Smooth muscle cell (in vitro differentiated cells): ENCODE results near the gene SEM1. TPM values are rescaled to one million over a fixed set of nuclear protein-coding genes. Genes with fewer than 3 reads are reported as not detected.

Experiments used
- DNase-seq: peaks from one replicate; lab custom pipeline; 2025; ENCODE audit not compliant: unreplicated experiment; lab: John Stamatoyannopoulos, UW
- H2AFZ ChIP-seq: fragments of 200-600 bp; sonication (generic); 2 replicates; pipeline ENCODE4 v1.6.0; 2016; ENCODE audit warnings: antibody characterized with exemption, low read depth, mild to moderate bottlenecking
- H3F3A ChIP-seq: fragments of 200-600 bp; sonication (generic); 2 replicates; pipeline ENCODE4 v1.6.0; 2017; ENCODE audit warnings: antibody characterized with exemption, low read depth
- H3K27ac ChIP-seq: fragments of 200-600 bp; sonication (generic); 2 replicates; pipeline ENCODE4 v1.5.1; 2016; ENCODE audit warnings: low read depth, mild to moderate bottlenecking
- H3K27me3 ChIP-seq: fragments of 200-600 bp; sonication (generic); 2 replicates; pipeline ENCODE4 v1.6.1; 2016; ENCODE audit warnings: low read depth, mild to moderate bottlenecking
- H3K36me3 ChIP-seq: fragments of 200-600 bp; sonication (generic); 2 replicates; pipeline ENCODE4 v1.5.1; 2016; ENCODE audit warnings: low read depth
- H3K4me1 ChIP-seq: fragments of 200-600 bp; sonication (generic); 2 replicates; pipeline ENCODE4 v1.5.1; 2016; ENCODE audit warnings: low read depth
- H3K4me2 ChIP-seq: fragments of 200-600 bp; sonication (generic); 2 replicates; pipeline ENCODE4 v1.6.0; 2016; ENCODE audit warnings: mild to moderate bottlenecking
- H3K4me3 ChIP-seq: fragments of 200-600 bp; sonication (generic); 2 replicates; pipeline ENCODE4 v1.5.1; 2016; ENCODE audit warnings: mild to moderate bottlenecking
- H3K79me2 ChIP-seq: fragments of 200-600 bp; sonication (generic); 2 replicates; pipeline ENCODE4 v1.6.0; 2016; ENCODE audit warnings: low read depth, mild to moderate bottlenecking
- H3K9ac ChIP-seq: fragments of 200-600 bp; sonication (generic); 2 replicates; pipeline ENCODE4 v1.6.0; 2016; ENCODE audit warnings: low read depth
- H3K9me3 ChIP-seq: fragments of 200-600 bp; sonication (generic); replicated peaks from 2 replicates; pipeline ENCODE4 v1.5.1; 2016; ENCODE audit warnings: low read depth
- H4K20me1 ChIP-seq: fragments of 200-600 bp; sonication (generic); 2 replicates; pipeline ENCODE4 v1.6.0; 2016; ENCODE audit warnings: low read depth
- WGBS: methylation state at CpG from one replicate; pipeline ENCODE4 v1.1.7; 2016; ENCODE audit warnings: low lambda C conversion rate; 5-methylcytosine and 5-hydroxymethylcytosine counted together
- polyA plus RNA-seq: library from polyadenylated mRNA; unstranded; fragments of >200 nt; fragmentation: Nextera tagmentation; extraction: Ambion mirVana; gene quantifications from 2 replicates; pipeline ENCODE4 v1.2.1, GENCODE V29; 2016
- total RNA-seq: library from RNA; depleted of rRNA; stranded (reverse); fragments of >200 nt; gene quantifications from 2 replicates; pipeline ENCODE4 v1.2.3, GENCODE V29; 2014
- TF ChIP-seq, protein P1 (sequence below): fragments of 200-600 bp; sonication (generic); IDR thresholded peaks from 2 replicates; pipeline ENCODE4 v1.5.1; 2017; ENCODE audit warnings: borderline replicate concordance, mild to moderate bottlenecking, antibody characterized with exemption; ENCODE audit not compliant: insufficient read depth, poor library complexity, severe bottlenecking

SEM1 gene
- total and polyA plus RNA-seq, 2 experiments from 2014 or later, result 26.3 to 272 TPM

DNA sequence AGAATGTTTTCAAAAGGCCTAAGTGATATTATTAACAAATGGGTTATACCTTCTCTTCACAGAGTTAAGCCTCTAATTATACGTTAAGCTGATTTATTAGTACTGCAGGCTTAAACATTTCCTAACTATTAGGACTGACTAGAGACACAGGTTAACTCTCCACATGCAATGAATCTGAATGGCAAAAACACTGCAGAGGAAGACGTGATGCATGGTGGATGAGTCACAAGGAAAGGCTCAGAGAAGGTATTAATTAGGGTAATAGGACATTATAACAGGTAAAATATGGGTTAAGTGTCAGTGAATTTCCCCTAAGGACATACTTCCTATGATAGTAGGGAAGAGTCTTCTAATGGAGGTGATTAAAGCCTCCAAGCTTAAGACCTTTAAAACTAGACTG, 24.7 kb upstream of the SEM1 start:
- no peak for DNase-seq
- Histone ChIP-seq H4K20me1 (no peaks in the 10 kb centered on the region), H2AFZ (no peak overlapping the region), H3K36me3 (no peaks in the 10 kb centered on the region), H3K79me2 (no peaks in the 10 kb centered on the region), H3K4me2 (no peak overlapping the region), H3F3A (no peaks in the 10 kb centered on the region), H3K4me1 (no peaks in the 10 kb centered on the region), H3K4me3 (no peak overlapping the region), H3K9ac (no peak overlapping the region), H3K27me3 (peaks cover 23% of the 10 kb centered on the region), H3K27ac (no peak overlapping the region), H3K9me3 (no peaks in the 10 kb centered on the region)
- WGBS, result 48% methylated on average over 2 of the region's 2 CpGs
- TF ChIP-seq, protein P1, sequence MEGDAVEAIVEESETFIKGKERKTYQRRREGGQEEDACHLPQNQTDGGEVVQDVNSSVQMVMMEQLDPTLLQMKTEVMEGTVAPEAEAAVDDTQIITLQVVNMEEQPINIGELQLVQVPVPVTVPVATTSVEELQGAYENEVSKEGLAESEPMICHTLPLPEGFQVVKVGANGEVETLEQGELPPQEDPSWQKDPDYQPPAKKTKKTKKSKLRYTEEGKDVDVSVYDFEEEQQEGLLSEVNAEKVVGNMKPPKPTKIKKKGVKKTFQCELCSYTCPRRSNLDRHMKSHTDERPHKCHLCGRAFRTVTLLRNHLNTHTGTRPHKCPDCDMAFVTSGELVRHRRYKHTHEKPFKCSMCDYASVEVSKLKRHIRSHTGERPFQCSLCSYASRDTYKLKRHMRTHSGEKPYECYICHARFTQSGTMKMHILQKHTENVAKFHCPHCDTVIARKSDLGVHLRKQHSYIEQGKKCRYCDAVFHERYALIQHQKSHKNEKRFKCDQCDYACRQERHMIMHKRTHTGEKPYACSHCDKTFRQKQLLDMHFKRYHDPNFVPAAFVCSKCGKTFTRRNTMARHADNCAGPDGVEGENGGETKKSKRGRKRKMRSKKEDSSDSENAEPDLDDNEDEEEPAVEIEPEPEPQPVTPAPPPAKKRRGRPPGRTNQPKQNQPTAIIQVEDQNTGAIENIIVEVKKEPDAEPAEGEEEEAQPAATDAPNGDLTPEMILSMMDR, result no peak

DNA sequence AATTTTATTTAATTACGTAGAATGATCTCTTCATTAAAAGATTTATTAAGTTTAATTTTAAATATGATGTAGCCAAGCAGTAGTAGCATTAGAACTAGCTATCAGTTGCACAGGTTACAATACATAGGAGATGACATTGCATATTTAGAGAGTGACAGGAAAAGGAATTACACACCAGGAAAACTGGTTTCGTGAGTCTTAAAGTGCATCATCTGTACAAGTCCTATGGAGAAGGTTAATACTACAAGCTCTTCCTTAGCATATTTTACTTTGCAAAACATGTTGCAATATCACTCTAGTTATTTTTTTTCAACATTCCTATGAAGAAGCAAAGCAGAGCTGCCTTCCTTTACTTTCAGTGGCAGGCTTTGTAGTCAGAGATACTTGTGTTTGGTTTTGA, 20.2 kb upstream of the SEM1 start:
- Histone ChIP-seq H3K27ac (peak overlapping the region; percentile 50), H3F3A (no peaks in the 10 kb centered on the region), H3K4me2 (no peak overlapping the region), H3K4me3 (no peak overlapping the region), H3K4me1 (no peaks in the 10 kb centered on the region), H3K9me3 (no peaks in the 10 kb centered on the region), H3K9ac (no peak overlapping the region), H2AFZ (no peak overlapping the region), H4K20me1 (no peaks in the 10 kb centered on the region), H3K27me3 (peaks cover 5% of the 10 kb centered on the region), H3K36me3 (no peaks in the 10 kb centered on the region), H3K79me2 (no peaks in the 10 kb centered on the region)
- TF ChIP-seq, protein P1, result no peak
- DNase-seq, result no peak
- WGBS, result 88% methylated on average over 2 of the region's 2 CpGs

DNA sequence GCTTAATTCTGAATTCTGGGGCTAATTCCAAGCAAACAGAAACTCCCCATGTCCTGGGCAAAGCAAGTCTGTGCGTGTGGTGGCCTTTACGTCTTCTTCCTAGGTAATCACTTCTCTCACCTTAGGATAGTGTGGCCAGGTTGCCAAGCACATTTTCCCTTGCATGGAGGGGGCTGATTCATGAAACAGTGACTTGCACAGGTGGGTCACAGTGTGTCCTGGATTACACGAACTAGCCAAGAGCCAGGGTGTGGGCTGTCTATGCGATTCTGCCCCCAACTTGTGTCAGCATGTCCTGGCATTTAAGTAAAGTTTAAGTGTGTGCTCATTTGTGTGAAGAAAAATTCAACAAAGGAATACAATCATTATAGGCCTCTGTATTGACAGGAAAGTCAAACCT, 18.5 kb upstream of the SEM1 start:
- Histone ChIP-seq H4K20me1 (no peaks in the 10 kb centered on the region), H3K4me1 (no peaks in the 10 kb centered on the region), H3K27ac (peak overlapping the region; percentile 37), H3F3A (no peaks in the 10 kb centered on the region), H3K9me3 (no peaks in the 10 kb centered on the region), H3K79me2 (no peaks in the 10 kb centered on the region), H3K4me3 (no peak overlapping the region), H2AFZ (no peak overlapping the region), H3K4me2 (no peak overlapping the region), H3K27me3 (no peaks in the 10 kb centered on the region), H3K36me3 (no peaks in the 10 kb centered on the region), H3K9ac (no peak overlapping the region)
- 71% methylated on average over 4 of the region's 4 CpGs for whole genome bisulfite sequencing
- TF ChIP-seq, protein P1, result no peak
- DNase-seq, result no peak

DNA sequence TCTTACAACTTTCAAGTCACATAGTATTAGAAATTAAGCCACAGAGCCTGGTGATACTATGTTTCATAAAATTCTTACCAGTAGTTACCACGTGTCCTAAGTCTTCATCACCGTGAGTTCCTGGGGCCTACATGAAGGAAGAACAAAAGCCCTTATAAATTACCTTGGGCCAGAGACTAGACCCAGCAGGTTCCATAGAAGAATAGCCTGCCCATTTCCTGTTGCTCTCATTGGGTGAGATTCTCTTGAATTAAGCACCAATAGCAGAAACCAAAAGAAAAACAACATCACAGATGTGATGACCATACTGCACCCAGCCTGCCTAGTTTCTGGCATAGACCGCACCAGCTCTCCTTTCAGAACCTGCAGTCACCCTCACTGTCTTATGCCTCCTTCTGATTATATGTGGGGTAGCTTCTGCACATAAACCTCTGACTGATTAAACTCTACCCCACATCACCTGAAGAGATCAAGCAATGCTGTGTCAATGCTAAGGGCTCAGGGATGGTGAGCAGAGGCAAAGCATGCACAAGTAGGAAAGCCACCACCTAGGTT, 18.0 kb upstream of the SEM1 start:
- 76% methylated on average over 3 of the region's 3 CpGs for WGBS
- Histone ChIP-seq H3K27me3 (no peaks in the 10 kb centered on the region), H3K9me3 (no peaks in the 10 kb centered on the region), H2AFZ (no peak overlapping the region), H3K27ac (peak overlapping the region; percentile 37), H3K9ac (no peak overlapping the region), H3K4me2 (no peak overlapping the region), H4K20me1 (no peaks in the 10 kb centered on the region), H3K4me3 (no peak overlapping the region), H3K79me2 (no peaks in the 10 kb centered on the region), H3K4me1 (no peaks in the 10 kb centered on the region), H3K36me3 (no peaks in the 10 kb centered on the region), H3F3A (no peaks in the 10 kb centered on the region)
- TF ChIP-seq, protein P1, result no peak
- DNase-seq, result no peak
